ENCODE data around the gene BCL2.
A peak's percentile ranks its signal among the peaks of the same experiment; 100 is the strongest.

GRCh38 chr18:63131106-63131958, 188.2 kb downstream of the BCL2 start:
- TF ChIP-seq CTCF (conservative IDR thresholded peaks at IDR 0.05): peak; percentile 69
- no peak for TF ChIP-seq ZFX (IDR thresholded peaks at IDR 0.05)

Data from C4-2B (cell line).